NK-92 (cell line): ENCODE measurements around the gene TKTL2.

ENCODE experiments used
- DNase-seq: peaks from one replicate; lab custom pipeline; 2025; ENCODE audit not compliant: unreplicated experiment; lab: John Stamatoyannopoulos, UW

TKTL2 gene, protein sequence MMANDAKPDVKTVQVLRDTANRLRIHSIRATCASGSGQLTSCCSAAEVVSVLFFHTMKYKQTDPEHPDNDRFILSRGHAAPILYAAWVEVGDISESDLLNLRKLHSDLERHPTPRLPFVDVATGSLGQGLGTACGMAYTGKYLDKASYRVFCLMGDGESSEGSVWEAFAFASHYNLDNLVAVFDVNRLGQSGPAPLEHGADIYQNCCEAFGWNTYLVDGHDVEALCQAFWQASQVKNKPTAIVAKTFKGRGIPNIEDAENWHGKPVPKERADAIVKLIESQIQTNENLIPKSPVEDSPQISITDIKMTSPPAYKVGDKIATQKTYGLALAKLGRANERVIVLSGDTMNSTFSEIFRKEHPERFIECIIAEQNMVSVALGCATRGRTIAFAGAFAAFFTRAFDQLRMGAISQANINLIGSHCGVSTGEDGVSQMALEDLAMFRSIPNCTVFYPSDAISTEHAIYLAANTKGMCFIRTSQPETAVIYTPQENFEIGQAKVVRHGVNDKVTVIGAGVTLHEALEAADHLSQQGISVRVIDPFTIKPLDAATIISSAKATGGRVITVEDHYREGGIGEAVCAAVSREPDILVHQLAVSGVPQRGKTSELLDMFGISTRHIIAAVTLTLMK

DNA sequence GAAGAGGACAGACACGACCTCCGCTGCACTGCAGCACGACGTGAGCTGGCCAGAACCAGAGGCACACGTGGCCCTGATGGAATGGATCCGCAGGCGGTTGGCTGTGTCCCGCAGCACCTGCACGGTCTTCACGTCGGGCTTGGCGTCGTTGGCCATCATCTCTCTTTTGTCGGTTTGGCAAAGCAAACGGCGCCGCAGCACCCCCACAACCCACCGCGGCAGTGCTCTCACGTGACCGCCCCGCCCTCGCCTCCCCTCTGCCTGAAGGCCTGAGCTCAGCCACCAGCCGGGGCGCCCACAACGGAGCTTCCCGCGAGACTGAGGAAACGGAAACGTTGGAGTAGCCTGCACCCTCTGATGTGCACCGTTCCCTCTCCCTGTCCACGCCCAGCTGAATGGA lies at the start of gene TKTL2:
TKTL2 (minus strand) TSS at position 179 of the 400 bp plus-strand sequence; CDS start at position 159, 20 bp downstream.
- DNase-seq = no peak

DNA sequence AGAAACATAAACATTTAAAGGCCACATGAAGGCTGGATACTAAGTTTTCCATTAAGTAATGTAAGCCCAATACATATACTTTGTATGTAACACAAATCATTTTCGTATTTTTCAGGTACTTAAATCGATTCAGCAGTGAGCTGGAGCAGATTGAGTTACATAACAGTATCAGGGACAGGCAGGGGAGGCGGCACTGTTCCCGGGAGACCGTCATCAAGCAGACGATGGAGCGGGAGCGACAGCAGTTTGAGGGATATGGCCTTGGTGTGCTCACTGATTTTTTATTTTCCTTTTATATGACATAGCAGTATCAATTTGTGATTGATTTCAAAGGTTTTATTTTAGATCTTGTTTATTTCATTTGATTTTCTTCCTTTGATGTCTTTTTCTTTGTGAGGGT lies 41.6 kb upstream of the TKTL2 start:
- DNase-seq = no peak

DNA sequence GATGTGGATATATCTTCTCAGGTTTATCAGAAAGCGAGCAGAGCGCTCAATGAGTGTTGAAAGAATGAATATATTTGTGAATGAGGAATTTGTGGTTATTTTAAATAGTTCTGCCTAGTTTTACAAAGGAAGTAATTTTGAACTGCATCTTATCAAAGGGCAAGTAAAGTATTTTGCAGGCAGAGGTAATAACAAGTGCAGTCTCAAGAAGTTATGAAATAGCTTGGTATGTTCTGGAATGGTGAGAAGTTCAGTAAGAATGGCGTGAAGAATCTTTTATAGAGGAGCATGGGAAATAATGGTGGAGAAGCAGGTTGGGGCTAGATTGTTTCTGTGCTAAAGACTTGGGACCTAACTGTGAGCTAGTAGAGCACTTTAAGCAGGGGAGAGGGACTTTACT lies 31.8 kb upstream of the TKTL2 start:
- no peak for DNase-seq

DNA sequence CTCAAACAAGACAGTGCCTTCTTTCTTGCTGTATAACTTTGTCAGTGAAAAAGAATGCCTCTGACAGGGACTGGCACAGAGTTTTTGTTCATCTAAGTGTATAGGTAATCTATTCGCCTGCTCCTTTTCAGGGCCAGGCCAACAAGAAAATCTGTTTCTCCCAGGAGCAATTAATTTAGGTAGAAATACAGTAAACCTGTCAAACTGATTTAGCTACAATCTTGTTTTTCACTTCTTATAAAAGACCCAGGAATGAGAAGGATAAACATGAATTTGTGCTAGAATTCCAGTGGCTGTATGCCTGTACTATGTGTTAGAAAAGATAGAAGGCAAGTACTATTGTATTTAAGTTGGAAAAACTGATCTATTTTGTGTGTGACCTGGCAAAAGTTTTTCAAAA lies 27.0 kb upstream of the TKTL2 start:
- DNase-seq = no peak

- DNase-seq = no peak
Observed at GRCh38 chr4:163495900-163496299, 22.3 kb upstream of the TKTL2 start.

- no peak for DNase-seq
Observed at GRCh38 chr4:163494360-163495241, 21.0 kb upstream of the TKTL2 start, which contains the start of gene TMA16. Gene TMA16 (plus strand): TSS chr4:163494690. CDS start chr4:163494802, 112 bp downstream.

DNA sequence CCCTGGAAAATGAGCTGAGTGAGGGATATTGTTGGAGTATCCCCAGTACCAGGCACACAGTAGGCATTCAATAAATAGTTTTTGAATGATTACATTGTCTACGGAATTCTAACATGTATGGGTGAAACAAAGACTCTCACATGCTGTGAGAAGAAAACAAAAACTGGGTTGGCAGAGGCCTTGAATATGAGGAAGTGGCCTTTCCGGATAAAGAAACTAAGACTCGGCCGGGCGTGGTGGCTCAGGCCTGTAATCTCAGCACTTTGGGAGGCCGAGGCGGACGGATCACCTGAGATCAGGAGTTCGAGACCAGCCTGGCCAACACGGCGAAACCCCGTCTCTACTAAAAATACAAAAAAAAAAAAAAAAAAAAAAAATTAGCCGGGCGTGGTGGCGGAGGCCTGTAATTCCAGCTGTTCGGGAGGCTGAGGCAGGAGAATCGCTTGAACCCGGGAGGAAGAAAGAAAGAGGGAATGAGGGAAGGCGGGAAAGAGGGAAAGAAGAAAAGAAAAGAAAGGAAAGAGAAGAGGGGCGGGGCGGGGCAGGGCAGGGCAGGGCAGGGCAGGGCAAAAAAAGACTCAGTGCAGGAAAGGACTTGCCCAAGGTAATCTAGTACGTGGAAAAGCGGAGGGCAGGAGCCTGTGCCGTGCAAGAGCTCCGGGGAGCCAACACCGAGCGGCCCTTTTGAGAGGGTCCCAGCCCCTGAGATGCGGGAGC lies 20.2 kb upstream of the TKTL2 start:
- DNase-seq = no peak

GRCh38 chr4:163492951-163493504 lies 19.5 kb upstream of the TKTL2 start:
- DNase-seq = no peak

- DNase-seq = no peak
Observed at GRCh38 chr4:163489929-163490328, 16.4 kb upstream of the TKTL2 start.

DNA sequence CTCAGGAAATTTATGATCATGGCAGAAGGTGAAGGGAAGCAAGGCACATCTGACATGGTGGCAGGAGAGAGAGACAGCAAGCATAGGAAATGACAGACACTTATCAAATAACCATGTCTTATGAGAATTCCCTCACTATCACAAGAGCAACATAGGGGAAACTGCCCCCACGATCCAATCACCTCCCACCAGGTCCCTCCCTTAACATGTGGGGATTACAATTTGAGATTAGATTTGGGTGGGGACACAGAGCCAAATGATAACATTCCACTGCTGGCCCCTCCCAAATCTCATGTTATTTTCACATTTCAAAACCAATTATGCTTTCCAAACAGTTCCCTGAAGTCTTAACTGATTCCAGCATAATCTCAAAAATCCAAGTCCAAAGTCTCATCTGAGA lies 12.8 kb upstream of the TKTL2 start:
- DNase-seq = no peak

- no peak for DNase-seq
Observed at GRCh38 chr4:163485589-163485988, 12.0 kb upstream of the TKTL2 start.

- DNase-seq = no peak
Observed at GRCh38 chr4:163484906-163485305, 11.4 kb upstream of the TKTL2 start.

DNA sequence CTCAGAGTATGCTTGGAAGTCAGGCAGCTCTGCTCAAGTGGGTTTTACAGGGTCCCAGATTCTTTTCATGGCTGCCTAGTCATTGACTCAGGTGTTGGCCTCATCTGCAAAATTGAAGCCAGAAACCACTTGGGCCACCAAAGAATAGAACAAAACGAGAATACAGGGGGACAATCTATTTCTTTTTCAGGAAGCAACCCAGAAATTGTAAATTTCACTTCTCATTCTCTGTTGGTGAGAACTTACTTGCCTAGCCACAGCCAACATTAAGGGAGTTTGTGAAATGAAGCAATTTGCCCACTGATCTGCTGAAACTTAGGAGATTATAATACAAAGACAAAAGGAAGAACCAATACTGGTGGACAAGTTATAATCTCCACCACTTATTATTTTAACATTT lies 8.6 kb upstream of the TKTL2 start:
- no peak for DNase-seq

GRCh38 chr4:163476761-163477438 lies 3.3 kb upstream of the TKTL2 start:
- no peak for DNase-seq

GRCh38 chr4:163474027-163474426 lies 473 bp upstream of the TKTL2 start:
- DNase-seq = no peak

DNA sequence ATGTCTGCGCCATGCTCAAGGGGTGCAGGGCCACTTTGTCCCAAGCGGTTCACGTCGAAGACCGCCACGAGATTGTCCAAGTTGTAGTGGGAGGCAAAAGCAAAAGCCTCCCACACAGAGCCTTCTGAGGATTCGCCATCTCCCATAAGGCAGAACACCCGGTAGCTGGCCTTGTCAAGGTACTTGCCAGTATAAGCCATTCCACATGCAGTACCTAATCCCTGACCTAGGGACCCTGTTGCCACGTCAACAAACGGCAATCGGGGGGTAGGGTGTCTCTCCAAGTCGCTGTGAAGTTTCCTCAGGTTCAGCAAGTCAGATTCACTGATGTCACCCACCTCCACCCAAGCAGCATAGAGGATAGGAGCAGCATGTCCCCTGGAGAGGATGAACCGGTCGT lies 424 bp downstream of the TKTL2 start:
- no peak for DNase-seq

DNA sequence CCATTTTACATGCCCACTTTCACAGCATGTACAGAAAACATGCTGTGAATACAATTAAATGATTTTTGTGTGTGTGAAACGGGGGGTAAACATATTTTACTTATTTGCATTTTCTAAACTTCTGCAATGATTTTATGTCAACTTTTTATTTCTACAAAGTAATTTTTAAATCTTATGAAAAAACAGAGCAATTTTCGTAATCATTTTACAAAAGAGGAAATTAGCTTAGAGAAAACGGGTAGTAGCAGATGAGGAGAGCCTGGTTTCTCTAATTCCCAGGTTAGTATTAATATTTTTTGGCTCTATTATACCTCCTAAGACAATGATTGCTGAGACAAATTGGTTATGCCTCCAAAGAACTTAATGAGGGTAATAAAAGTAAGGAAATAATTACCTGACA lies 3.2 kb downstream of the TKTL2 start:
- no peak for DNase-seq

GRCh38 chr4:163467082-163467770 lies 6.3 kb downstream of the TKTL2 start:
- DNase-seq = no peak

DNA sequence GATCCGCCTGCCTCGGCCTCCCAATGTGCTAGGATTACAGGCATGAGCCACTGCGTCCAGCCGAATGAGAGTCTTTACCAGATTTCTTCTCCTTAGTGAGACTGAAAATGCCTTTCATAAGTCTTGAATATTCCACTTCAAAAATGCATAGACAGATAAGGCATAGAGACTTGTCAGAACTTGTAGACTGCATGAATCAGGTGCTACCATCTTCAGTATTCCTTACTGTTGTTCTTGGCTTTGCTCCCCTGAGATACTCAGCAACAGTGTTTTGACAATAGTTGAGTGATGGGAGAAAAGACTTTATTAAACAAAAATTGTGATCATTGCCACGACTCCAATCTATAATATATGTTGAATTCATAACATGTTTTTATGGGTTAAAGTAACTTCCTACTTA lies 11.0 kb downstream of the TKTL2 start:
- no peak for DNase-seq
